HG03460 (cell line): Measurements from ENCODE around the gene RELT.

Experiments
- ATAC-seq: cut with Tn5 transposase; IDR thresholded peaks from one replicate; pipeline ENCODE4 v1.9.1; 2021; ENCODE audit not compliant: unreplicated experiment

The RELT gene

GRCh38 chr11:73389916-73390315 lies 13.7 kb downstream of the RELT start:
- ATAC-seq: no peak

GRCh38 chr11:73390601-73391565 lies 14.7 kb downstream of the RELT start:
- ATAC-seq: no peak

GRCh38 chr11:73391665-73392064 lies 15.5 kb downstream of the RELT start:
- no peak for ATAC-seq

- no peak for ATAC-seq
Observed at GRCh38 chr11:73392108-73393010, 16.2 kb downstream of the RELT start.

GRCh38 chr11:73393011-73393380 lies 16.8 kb downstream of the RELT start:
- ATAC-seq: no peak

GRCh38 chr11:73393479-73394415 lies 17.5 kb downstream of the RELT start:
- no peak for ATAC-seq

- ATAC-seq: no peak
Observed at GRCh38 chr11:73394416-73395296, 18.5 kb downstream of the RELT start.

GRCh38 chr11:73395297-73396208 lies 19.4 kb downstream of the RELT start:
- ATAC-seq: no peak

GRCh38 chr11:73396251-73396930 lies 20.2 kb downstream of the RELT start:
- ATAC-seq: no peak

- no peak for ATAC-seq
Observed at GRCh38 chr11:73396985-73397384, 20.8 kb downstream of the RELT start.

- ATAC-seq: no peak
Observed at GRCh38 chr11:73397468-73398131, 21.4 kb downstream of the RELT start.

GRCh38 chr11:73398132-73398526 lies 21.9 kb downstream of the RELT start:
- no peak for ATAC-seq

- ATAC-seq: no peak
Observed at GRCh38 chr11:73398721-73399120, 22.5 kb downstream of the RELT start.

GRCh38 chr11:73399159-73399590 lies 23.0 kb downstream of the RELT start:
- ATAC-seq: no peak

GRCh38 chr11:73399636-73400035 lies 23.4 kb downstream of the RELT start:
- no peak for ATAC-seq

GRCh38 chr11:73400293-73400692 lies 24.1 kb downstream of the RELT start:
- ATAC-seq: no peak

GRCh38 chr11:73401217-73401923 lies 25.2 kb downstream of the RELT start:
- ATAC-seq: no peak
